GM12878 (cell line): ENCODE results near the gene INO80. TPM values are rescaled to one million over a fixed set of nuclear protein-coding genes. Genes with fewer than 3 reads are reported as not detected.

Source experiments
- ATAC-seq: fragments of 200-7000 bp; cut with Tn5 transposase; 3 replicates; pipeline ENCODE4 v1.9.1; 2020; ENCODE audit warnings: mild to moderate bottlenecking, moderate library complexity
- BruUV-seq: library from RNA; stranded (reverse); fragments of 400-500 nt; replicated peaks from 2 replicates; lab custom pipeline; 2021; lab: Mats Ljungman, UMichigan
- CTCF ChIA-PET: fragments of 300-600 bp; sonication (Branson Sonifier 250); formaldehyde crosslinking; extraction: SDS; loops from one replicate; lab custom pipeline; 2021; ENCODE audit warnings: inconsistent platforms; lab: Yijun Ruan, JAX
- POLR2A ChIA-PET: fragments of 350-600 bp; formaldehyde crosslinking; extraction: SDS; loops from one replicate; lab custom pipeline; 2021; ENCODE audit warnings: inconsistent platforms; lab: Charles Lee
- RAD21 ChIA-PET: fragments of 300-600 bp; sonication (Branson Sonifier 250); formaldehyde crosslinking; loops from one replicate; lab custom pipeline; 2023; ENCODE audit warnings: antibody characterized with exemption; ENCODE audit not compliant: unreplicated experiment; lab: Charles Lee
- SMC1A ChIA-PET: fragments of 300-600 bp; sonication (Branson Sonifier 250); formaldehyde crosslinking; loops from one replicate; lab custom pipeline; 2023; ENCODE audit not compliant: unreplicated experiment, uncharacterized antibody; lab: Charles Lee
- DNase-seq: peaks from one replicate; pipeline ENCODE4 v3.0.0-alpha.2; 2011; ENCODE audit warnings: low read depth, low spot score
- FAIRE-seq: peaks from 3 replicates; lab custom pipeline; 2011; peaks lifted over from hg19 to GRCh38; lab: Jason Lieb, UNC
- H2AFZ ChIP-seq: 2 replicates; pipeline ENCODE4 v1.6.0; 2011; ENCODE audit warnings: low read depth, low read length, control low read depth; ENCODE audit not compliant: control insufficient read depth
- H3K27ac ChIP-seq: 2 replicates; pipeline ENCODE4 v1.5.1; 2011; ENCODE audit warnings: control low read depth; ENCODE audit not compliant: control insufficient read depth, insufficient read depth
- H3K27me3 ChIP-seq, 2 experiments: replicated peaks in 1 of 2; 2 replicates each; pipeline versions ENCODE4 v1.6.0 to v1.6.1; 2011; ENCODE audit warnings: low read length in 1 of 2; ENCODE audit not compliant: control insufficient read depth in 2 of 2, insufficient read depth in 2 of 2
- H3K36me3 ChIP-seq, 2 experiments: 2 replicates each; pipeline ENCODE4 v1.5.1; 2011; ENCODE audit warnings: low read length in 1 of 2; ENCODE audit not compliant: control insufficient read depth in 2 of 2, insufficient read depth in 2 of 2
- H3K4me1 ChIP-seq: 2 replicates; pipeline ENCODE4 v1.6.1; 2011; ENCODE audit warnings: mild to moderate bottlenecking, low read length, moderate library complexity, mixed read lengths; ENCODE audit not compliant: control insufficient read depth, insufficient read depth
- H3K4me2 ChIP-seq: 2 replicates; pipeline ENCODE4 v1.6.0; 2011; ENCODE audit warnings: control low read depth; ENCODE audit not compliant: control insufficient read depth, insufficient read depth
- H3K4me3 ChIP-seq: fragments of 200-600 bp; sonication (generic); 2 replicates; pipeline ENCODE4 v1.5.1; 2016
- H3K79me2 ChIP-seq: 2 replicates; pipeline ENCODE4 v1.6.0; 2011; ENCODE audit warnings: low read length; ENCODE audit not compliant: control insufficient read depth, insufficient read depth
- H3K9ac ChIP-seq: 2 replicates; pipeline ENCODE4 v1.8.0; 2011; ENCODE audit warnings: low read length, control low read depth, mixed read lengths; ENCODE audit not compliant: control insufficient read depth, insufficient read depth
- H3K9me3 ChIP-seq: replicated peaks from 3 replicates; pipeline ENCODE4 v1.5.1; 2011; ENCODE audit warnings: mild to moderate bottlenecking, low read length; ENCODE audit not compliant: control insufficient read depth, insufficient read depth
- H4K20me1 ChIP-seq: 2 replicates; pipeline ENCODE4 v1.6.0; 2011; ENCODE audit not compliant: control insufficient read depth, insufficient read depth
- CBX3 ChIP-seq: fragments of 200-600 bp; sonication (generic); IDR thresholded peaks from 2 replicates; pipeline ENCODE4 v1.6.1; 2016; ENCODE audit warnings: low read depth, borderline replicate concordance
- CHD2 ChIP-seq: IDR thresholded peaks from 2 replicates; pipeline ENCODE4 v1.6.1; 2011; ENCODE audit warnings: low read depth, low read length, improper control_type of control experiment, borderline replicate concordance
- ESRRA ChIP-seq: IDR thresholded peaks from 2 replicates; pipeline ENCODE4 v1.6.1; 2012; ENCODE audit warnings: mild to moderate bottlenecking, low read length, improper control_type of control experiment
- FOXM1 ChIP-seq: IDR thresholded peaks from 2 replicates; pipeline ENCODE4 v1.6.1; 2012; ENCODE audit warnings: low read depth, mild to moderate bottlenecking, inconsistent platforms, low read length, moderate library complexity
- HSF1 ChIP-seq: fragments of 150-350 bp; IDR thresholded peaks from 2 replicates; pipeline ENCODE4 v1.6.1; 2014; ENCODE audit warnings: mild to moderate bottlenecking, low read depth, low read length
- MYB ChIP-seq: fragments of 150-350 bp; IDR thresholded peaks from 2 replicates; pipeline ENCODE4 v1.6.1; 2014; ENCODE audit warnings: mild to moderate bottlenecking, low read depth, low read length, borderline replicate concordance
- MYC ChIP-seq: IDR thresholded peaks from 2 replicates; pipeline ENCODE4 v1.6.1; 2011; ENCODE audit warnings: mild to moderate bottlenecking, low read length, moderate library complexity, inconsistent platforms; ENCODE audit not compliant: insufficient read depth, insufficient replicate concordance, insufficient read length, severe bottlenecking
- PML ChIP-seq: IDR thresholded peaks from 2 replicates; pipeline ENCODE4 v1.6.1; 2012; ENCODE audit warnings: low read length, inconsistent platforms
- RAD51 ChIP-seq: fragments of 450-650 bp; IDR thresholded peaks from 2 replicates; pipeline ENCODE4 v1.6.1; 2016; ENCODE audit warnings: moderate library complexity, mild to moderate bottlenecking, inconsistent platforms
- SIX5 ChIP-seq: IDR thresholded peaks from 2 replicates; pipeline ENCODE4 v1.6.1; 2011; ENCODE audit warnings: mild to moderate bottlenecking, low read depth, low read length, moderate library complexity; ENCODE audit not compliant: severe bottlenecking
- SMAD1 ChIP-seq: fragments of 450-650 bp; IDR thresholded peaks from 2 replicates; pipeline ENCODE4 v1.6.1; 2018; ENCODE audit warnings: mild to moderate bottlenecking, low read depth; ENCODE audit not compliant: partially characterized antibody
- SMAD5 ChIP-seq: IDR thresholded peaks from 2 replicates; pipeline ENCODE4 v1.6.1; 2016; ENCODE audit warnings: antibody characterized with exemption, low read depth
- SREBF2 ChIP-seq: IDR thresholded peaks from 2 replicates; pipeline ENCODE4 v1.6.1; 2012; ENCODE audit warnings: mild to moderate bottlenecking, low read length
- TCF7 ChIP-seq: IDR thresholded peaks from 2 replicates; pipeline ENCODE4 v1.6.1; 2014; ENCODE audit warnings: antibody characterized with exemption, borderline replicate concordance
- WGBS: methylation state at CpG from one replicate; pipeline ENCODE4 v1.1.6; 2016; ENCODE audit warnings: low lambda C conversion rate; ENCODE audit not compliant: insufficient replicate concordance, insufficient coverage; ENCODE audit errors: missing lambda C conversion rate; 5-methylcytosine and 5-hydroxymethylcytosine counted together
- in situ Hi-C: fragments of 300-500 bp; cut with MboI; formaldehyde crosslinking; loops from 9 replicates; pipeline ENCODE4 v1.14.3; 2018; ENCODE audit warnings: mixed read lengths
- intact Hi-C: fragments of 100-400 bp; cut with micrococcal nuclease; formaldehyde crosslinking; loops from one replicate; pipeline ENCODE4 v1.14.2; 2022; ENCODE audit not compliant: unreplicated experiment
- polyA plus RNA-seq, 11 experiments: library from polyadenylated mRNA; depleted of rRNA in 4 of 11; unstranded in 6 of 11; stranded (reverse) in 5 of 11; fragments of >200 nt; fragmentation: Nextera tagmentation in 4 of 11; fragmentation: Illumina TruSeq in 1 of 11; extraction: Ambion mirVana in 4 of 11; extraction: Trizol in 1 of 11; gene quantifications; 1 replicate in 1 of 11; 2 replicates in 10 of 11; pipeline versions ENCODE4 v1.2.1 to v1.2.3, GENCODE V29; 2011 to 2016; ENCODE audit warnings: inconsistent platforms in 2 of 11, missing spikeins in 2 of 11, low read depth in 1 of 11
- total RNA-seq, 4 experiments: library from RNA; depleted of rRNA in 3 of 4; stranded (reverse); fragments of >200 nt in 3 of 4; fragmentation: Illumina TruSeq in 1 of 4; extraction: Trizol in 1 of 4; gene quantifications; 2 replicates each; pipeline versions ENCODE4 v1.2.1 to v1.2.3, GENCODE V29; 2013 to 2021

The INO80 gene
- total and polyA plus RNA-seq, 10 of the 15 experiments (the other 5 are each of a cell fraction or from before 2014, with no cell fraction given) = 4.5 to 25.0 (median 14.2) TPM

- TF ChIP-seq MYB (no peak), PML (no peak), MYC (no peak), TCF7 (no peak), SIX5 (no peak)
These were observed 139.3 kb downstream of the INO80 start (continued) for GRCh38 chr15:40976819-40977218.

GRCh38 chr15:40974879-40975278 is 141.2 kb downstream of the INO80 start:
- in situ Hi-C loops = no loop called here
- peaks cover 0 to 13% of the 10 kb centered on the region in 2 experiments; a peak in 3 of 4 replicates for H3K36me3 ChIP-seq
- CTCF ChIA-PET = no interaction called here

More at GRCh38 chr15:40974879-40975278, 141.2 kb downstream of the INO80 start:
- TF ChIP-seq HSF1 (no peak), FOXM1 (no peak), SMAD1 (no peak), CHD2 (no peak), SREBF2 (no peak), CBX3 (no peak), RAD51 (no peak), SMAD5 (no peak), ESRRA (no peak)
- TF ChIP-seq, all 136 proteins: peak for 0
- ChIA-PET POLR2A (no interaction called here), SMC1A (interaction anchor here (1.0 to 2.4 kb wide), 3 partner anchors 10 to 33 kb away, joined by 3 to 6 read pairs (median 5); no protein-coding TSS in a partner anchor), RAD21 (interaction anchor here (0.6 to 1.2 kb wide), 2 partner anchors 9 to 32 kb away, joined by 3 read pairs; no protein-coding TSS in a partner anchor)
- no TSS peak for BruUV-seq
- no peak for DNase-seq
- no peak overlapping the region for H3K9ac ChIP-seq
- intact Hi-C loops = no loop called here
- H3K27me3 ChIP-seq = no peaks in the 10 kb centered on the region
- WGBS = 99% methylated on average over 4 of the region's 4 CpGs
- no peaks in the 10 kb centered on the region for H3K4me1 ChIP-seq
- H3K4me3 ChIP-seq = no peak overlapping the region
- no peak for ATAC-seq
- H3K4me2 ChIP-seq = no peak overlapping the region
- H3K27ac ChIP-seq = no peak overlapping the region
- H3K79me2 ChIP-seq = no peaks in the 10 kb centered on the region
- FAIRE-seq = no peak
- no peaks in the 10 kb centered on the region for H3K9me3 ChIP-seq
- no peaks in the 10 kb centered on the region for H4K20me1 ChIP-seq
- H2AFZ ChIP-seq = no peak overlapping the region
